DOHH2 (cell line): ENCODE measurements around the gene MISP.

ENCODE experiments used
- H3F3A ChIP-seq: fragments of 200-600 bp; sonication (generic), shearing (Covaris generic); 2 replicates; pipeline ENCODE4 v1.6.0; 2016; ENCODE audit warnings: antibody characterized with exemption, mild to moderate bottlenecking; ENCODE audit not compliant: control insufficient read depth, insufficient read depth
- H3K27ac ChIP-seq: fragments of 200-600 bp; sonication (generic); 2 replicates; pipeline ENCODE4 v1.5.1; 2014; ENCODE audit warnings: low read depth, mild to moderate bottlenecking, low read length, moderate library complexity
- H3K27me3 ChIP-seq: fragments of 200-600 bp; sonication (generic); 2 replicates; pipeline ENCODE4 v1.6.1; 2014; ENCODE audit warnings: mild to moderate bottlenecking, low read length, mixed read lengths; ENCODE audit not compliant: control insufficient read depth
- H3K36me3 ChIP-seq: fragments of 200-600 bp; sonication (generic); 2 replicates; pipeline ENCODE4 v1.6.1; 2014; ENCODE audit warnings: mild to moderate bottlenecking, low read length, moderate library complexity, mixed read lengths; ENCODE audit not compliant: control insufficient read depth
- H3K4me1 ChIP-seq: fragments of 200-600 bp; sonication (generic); 2 replicates; pipeline ENCODE4 v1.6.1; 2014; ENCODE audit warnings: mild to moderate bottlenecking, low read length, mixed read lengths; ENCODE audit not compliant: control insufficient read depth
- H3K4me2 ChIP-seq: fragments of 200-600 bp; sonication (generic); 2 replicates; pipeline ENCODE4 v1.6.0; 2014; ENCODE audit warnings: mild to moderate bottlenecking, low read length, moderate library complexity
- H3K4me3 ChIP-seq: fragments of 200-600 bp; sonication (generic); 2 replicates; pipeline ENCODE4 v1.5.1; 2014; ENCODE audit warnings: mild to moderate bottlenecking, low read length, mixed read lengths
- H3K79me2 ChIP-seq: fragments of 200-600 bp; sonication (generic); 2 replicates; pipeline ENCODE4 v1.6.1; 2014; ENCODE audit warnings: mild to moderate bottlenecking, low read length, mixed read lengths; ENCODE audit not compliant: control insufficient read depth
- H3K9me2 ChIP-seq: fragments of 200-600 bp; sonication (generic); replicated peaks from 2 replicates; pipeline ENCODE4 v1.6.1; 2014; ENCODE audit warnings: mild to moderate bottlenecking, low read length, mixed read lengths; ENCODE audit not compliant: control insufficient read depth
- H3K9me3 ChIP-seq: fragments of 200-600 bp; sonication (generic); 2 replicates; pipeline ENCODE4 v1.6.1; 2014; ENCODE audit warnings: antibody characterized with exemption, low read length, mixed read lengths; ENCODE audit not compliant: control insufficient read depth, insufficient read depth
- H4K20me1 ChIP-seq: fragments of 200-600 bp; sonication (generic); 2 replicates; pipeline ENCODE4 v1.6.0; 2014; ENCODE audit warnings: low read depth, mild to moderate bottlenecking, antibody characterized with exemption, low read length, moderate library complexity; ENCODE audit not compliant: control insufficient read depth, insufficient read depth
- EZH2phosphoT487 ChIP-seq: fragments of 200-600 bp; sonication (generic); IDR thresholded peaks from 2 replicates; pipeline ENCODE4 v1.6.1; 2017; ENCODE audit warnings: borderline replicate concordance, mild to moderate bottlenecking, antibody characterized with exemption, low read length, moderate library complexity, mixed read lengths
- TF ChIP-seq, protein P1 (sequence below): fragments of 200-600 bp; sonication (generic); IDR thresholded peaks from one replicate; pipeline ENCODE4 v1.5.1; 2014; ENCODE audit warnings: antibody characterized with exemption, mild to moderate bottlenecking, low read depth, low read length; ENCODE audit not compliant: poor library complexity, severe bottlenecking

MISP gene

DNA sequence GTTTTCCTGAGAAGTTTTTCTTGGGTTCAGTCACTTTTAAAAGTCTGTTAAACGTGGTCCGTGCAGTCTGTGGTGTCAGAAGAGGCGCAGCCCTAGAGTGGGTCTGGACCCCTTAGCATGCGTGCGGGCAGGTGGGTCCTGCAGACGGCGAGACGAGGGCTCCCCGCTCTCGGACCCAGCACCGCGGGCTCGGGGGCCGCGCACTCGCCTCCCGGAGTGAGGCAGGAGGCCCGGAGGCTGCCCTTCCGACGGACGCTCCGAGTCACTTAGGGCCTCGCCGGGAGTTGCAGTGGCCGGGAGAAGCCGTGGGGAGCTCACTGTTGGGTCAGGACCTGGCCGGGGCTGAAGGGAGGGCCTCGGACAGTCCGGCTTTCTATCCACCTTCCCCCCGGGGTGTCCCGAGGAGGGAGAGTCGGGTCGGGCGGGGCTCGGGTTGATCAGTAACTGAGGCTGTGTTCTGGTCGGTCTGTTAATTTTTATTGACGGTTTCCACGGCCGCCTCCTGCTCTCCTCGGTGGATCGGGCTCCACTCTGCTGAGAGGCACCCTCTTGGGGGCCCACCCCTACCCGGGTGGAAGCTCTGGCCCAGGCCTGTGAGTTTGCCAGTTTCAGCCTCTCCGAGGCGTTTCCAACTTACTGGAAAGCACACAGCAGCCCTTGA lies 47.6 kb downstream of the MISP start:
- no peaks in the 10 kb centered on the region for H3K9me2 ChIP-seq
- peaks cover 57% of the 10 kb centered on the region for H3K36me3 ChIP-seq
- H3K27me3 ChIP-seq = no peaks in the 10 kb centered on the region
- peaks cover 70% of the 10 kb centered on the region for H3K79me2 ChIP-seq
- H3F3A ChIP-seq = no peaks in the 10 kb centered on the region
- peaks cover 52% of the 10 kb centered on the region for H4K20me1 ChIP-seq
- no peaks in the 10 kb centered on the region for H3K9me3 ChIP-seq
- TF ChIP-seq, protein P1, sequence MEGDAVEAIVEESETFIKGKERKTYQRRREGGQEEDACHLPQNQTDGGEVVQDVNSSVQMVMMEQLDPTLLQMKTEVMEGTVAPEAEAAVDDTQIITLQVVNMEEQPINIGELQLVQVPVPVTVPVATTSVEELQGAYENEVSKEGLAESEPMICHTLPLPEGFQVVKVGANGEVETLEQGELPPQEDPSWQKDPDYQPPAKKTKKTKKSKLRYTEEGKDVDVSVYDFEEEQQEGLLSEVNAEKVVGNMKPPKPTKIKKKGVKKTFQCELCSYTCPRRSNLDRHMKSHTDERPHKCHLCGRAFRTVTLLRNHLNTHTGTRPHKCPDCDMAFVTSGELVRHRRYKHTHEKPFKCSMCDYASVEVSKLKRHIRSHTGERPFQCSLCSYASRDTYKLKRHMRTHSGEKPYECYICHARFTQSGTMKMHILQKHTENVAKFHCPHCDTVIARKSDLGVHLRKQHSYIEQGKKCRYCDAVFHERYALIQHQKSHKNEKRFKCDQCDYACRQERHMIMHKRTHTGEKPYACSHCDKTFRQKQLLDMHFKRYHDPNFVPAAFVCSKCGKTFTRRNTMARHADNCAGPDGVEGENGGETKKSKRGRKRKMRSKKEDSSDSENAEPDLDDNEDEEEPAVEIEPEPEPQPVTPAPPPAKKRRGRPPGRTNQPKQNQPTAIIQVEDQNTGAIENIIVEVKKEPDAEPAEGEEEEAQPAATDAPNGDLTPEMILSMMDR = no peak
- TF ChIP-seq EZH2phosphoT487 = no peak
- peak overlapping the region; percentile 86 for H3K4me2 ChIP-seq
- peak overlapping the region; percentile 61 for H3K27ac ChIP-seq
- peaks cover 25% of the 10 kb centered on the region for H3K4me1 ChIP-seq
- H3K4me3 ChIP-seq = peak overlapping the region; percentile 83

DNA sequence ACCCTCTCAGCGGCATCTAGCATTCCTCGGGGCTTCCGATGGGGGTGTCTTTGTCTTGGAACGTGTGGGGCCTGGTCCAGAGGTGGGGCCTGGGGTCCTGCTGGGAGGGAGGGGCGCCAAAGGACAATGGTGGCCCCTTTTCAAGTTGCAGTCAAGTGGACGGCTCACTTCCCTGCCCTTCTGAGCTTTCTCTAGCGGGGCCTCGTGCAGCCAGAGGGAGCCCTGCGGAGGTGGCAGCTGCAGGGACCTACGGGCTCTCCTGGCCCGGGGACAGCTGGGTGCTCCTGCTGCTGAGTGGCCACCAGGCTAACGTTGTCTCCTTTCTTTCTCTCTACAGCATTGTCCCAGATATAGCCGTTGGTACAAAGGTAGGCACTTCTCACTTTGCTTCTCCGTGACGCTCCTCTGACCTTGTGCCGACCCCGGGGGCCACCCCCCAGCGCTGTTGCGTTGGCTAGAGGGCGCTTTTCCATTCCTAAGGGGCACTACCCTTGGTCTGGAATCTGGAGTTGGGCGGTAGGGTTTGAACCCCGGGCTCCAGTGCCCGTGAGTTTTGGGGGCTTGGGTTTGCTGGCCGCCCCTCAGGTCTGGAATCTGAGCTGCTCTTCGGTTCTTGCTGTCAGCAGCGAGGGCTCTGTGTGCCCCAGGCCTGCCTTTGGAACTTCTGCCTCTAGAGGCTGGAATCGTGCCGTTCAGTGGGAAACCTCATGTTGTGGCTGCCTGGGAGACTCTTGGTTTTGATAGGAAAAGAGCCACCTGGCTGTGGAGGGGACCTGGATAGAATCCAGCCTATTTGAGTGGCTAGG lies 48.4 kb downstream of the MISP start:
- H3K9me3 ChIP-seq = no peaks in the 10 kb centered on the region
- H4K20me1 ChIP-seq = peaks cover 55% of the 10 kb centered on the region
- 0 out of 2 replicates have a peak overlapping the region, but pooled peaks have one; percentile 61 for H3K27ac ChIP-seq

DNA sequence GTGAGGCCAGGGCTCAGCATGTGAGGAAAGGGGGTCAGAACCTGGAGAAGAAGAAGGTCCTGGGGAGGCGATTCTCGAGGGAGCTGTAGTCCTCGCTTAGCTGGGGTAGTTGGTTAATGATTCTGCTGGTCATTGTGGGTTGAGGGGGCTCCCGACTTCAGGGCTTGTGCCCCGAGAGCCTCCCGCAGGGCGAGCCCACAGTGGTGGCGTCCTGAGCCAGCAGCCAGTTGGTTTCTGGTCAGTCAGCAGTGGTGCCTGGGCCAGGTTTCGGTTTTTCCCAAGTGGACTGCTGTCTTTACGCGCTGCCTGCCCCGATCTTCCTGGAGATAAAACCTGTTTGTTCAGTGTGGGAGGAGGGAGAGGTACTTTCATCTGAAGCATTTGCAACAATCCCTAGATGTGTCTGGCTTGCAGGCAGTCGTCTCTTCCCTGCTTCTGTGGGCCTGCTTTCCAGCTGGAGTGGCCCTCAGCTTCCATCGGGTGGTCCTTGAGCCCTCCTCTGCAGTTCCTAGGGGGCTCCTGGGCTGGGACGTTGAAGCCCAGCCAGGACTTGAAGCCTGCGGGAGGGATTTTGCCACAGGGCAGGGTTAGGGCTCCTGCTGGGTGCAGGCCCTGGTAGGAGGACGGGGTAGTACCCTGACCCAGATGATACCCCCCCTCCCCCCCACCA lies 49.6 kb downstream of the MISP start:
- TF ChIP-seq EZH2phosphoT487 = no peak
- TF ChIP-seq, protein P1 = no peak
- no peaks in the 10 kb centered on the region for H3F3A ChIP-seq
- no peak overlapping the region for H3K27ac ChIP-seq
- H3K4me3 ChIP-seq = no peak overlapping the region
- peaks cover 25% of the 10 kb centered on the region for H3K4me1 ChIP-seq
- peaks cover 59% of the 10 kb centered on the region for H4K20me1 ChIP-seq
- peak overlapping the region; percentile 86; the same call in 1 of the 2 replicates for H3K4me2 ChIP-seq
- H3K79me2 ChIP-seq = peaks cover 89% of the 10 kb centered on the region
- H3K9me3 ChIP-seq = no peaks in the 10 kb centered on the region
- H3K36me3 ChIP-seq = peaks cover 76% of the 10 kb centered on the region
- H3K27me3 ChIP-seq = no peaks in the 10 kb centered on the region
- H3K9me2 ChIP-seq = no peaks in the 10 kb centered on the region

More for the DNA sequence above, 48.4 kb downstream of the MISP start:
- Histone ChIP-seq H3F3A (no peaks in the 10 kb centered on the region), H3K4me1 (peaks cover 25% of the 10 kb centered on the region), H3K4me2 (peak overlapping the region; percentile 86), H3K9me2 (no peaks in the 10 kb centered on the region), H3K4me3 (peak overlapping the region; percentile 83), H3K27me3 (no peaks in the 10 kb centered on the region), H3K36me3 (peaks cover 64% of the 10 kb centered on the region), H3K79me2 (peaks cover 77% of the 10 kb centered on the region)
- TF ChIP-seq, protein P1 = peak; percentile 40
- TF ChIP-seq EZH2phosphoT487 = no peak
